HEK293 (cell line): ENCODE results near the gene USP17L18.
"Not testable (repeated sequence)": the region's sequence is repeated elsewhere in the genome, so short reads cannot be mapped to it uniquely, and the experiment has no call there.

Experiments
- CTCF ChIP-seq: fragments of 450-650 bp; formaldehyde crosslinking; IDR thresholded peaks from 2 replicates; pipeline ENCODE4 v1.5.1; 2016; ENCODE audit warnings: missing biosample characterization, missing genetic modification characterization
- GLIS2 ChIP-seq: fragments of 450-650 bp; formaldehyde crosslinking; IDR thresholded peaks from 2 replicates; pipeline ENCODE4 v1.5.1; 2016; ENCODE audit warnings: missing biosample characterization, missing genetic modification characterization
- MZF1 ChIP-seq: fragments of 450-650 bp; formaldehyde crosslinking; IDR thresholded peaks from 2 replicates; pipeline ENCODE4 v1.5.1; 2017; ENCODE audit warnings: missing biosample characterization, missing genetic modification characterization, borderline replicate concordance
- SP3 ChIP-seq: fragments of 450-650 bp; formaldehyde crosslinking; IDR thresholded peaks from 2 replicates; pipeline ENCODE4 v1.5.1; 2016; ENCODE audit warnings: missing biosample characterization, missing genetic modification characterization

GRCh38 chr4:9238461-9238860 is 10.0 kb upstream of the USP17L18 start:
- not testable (repeated sequence) for TF ChIP-seq MZF1, CTCF, SP3, GLIS2 (tag by site-specific recombination)
